GM21526 (cell line): Measurements from ENCODE around the gene PCGF3.
"Not testable (repeated sequence)": the region's sequence is repeated elsewhere in the genome, so short reads cannot be mapped to it uniquely, and the experiment has no call there.

Experiments
- ATAC-seq: cut with Tn5 transposase; IDR thresholded peaks from one replicate; pipeline ENCODE4 v1.9.1; 2021; ENCODE audit warnings: moderate library complexity; ENCODE audit not compliant: unreplicated experiment, low FRiP score

The PCGF3 gene

DNA sequence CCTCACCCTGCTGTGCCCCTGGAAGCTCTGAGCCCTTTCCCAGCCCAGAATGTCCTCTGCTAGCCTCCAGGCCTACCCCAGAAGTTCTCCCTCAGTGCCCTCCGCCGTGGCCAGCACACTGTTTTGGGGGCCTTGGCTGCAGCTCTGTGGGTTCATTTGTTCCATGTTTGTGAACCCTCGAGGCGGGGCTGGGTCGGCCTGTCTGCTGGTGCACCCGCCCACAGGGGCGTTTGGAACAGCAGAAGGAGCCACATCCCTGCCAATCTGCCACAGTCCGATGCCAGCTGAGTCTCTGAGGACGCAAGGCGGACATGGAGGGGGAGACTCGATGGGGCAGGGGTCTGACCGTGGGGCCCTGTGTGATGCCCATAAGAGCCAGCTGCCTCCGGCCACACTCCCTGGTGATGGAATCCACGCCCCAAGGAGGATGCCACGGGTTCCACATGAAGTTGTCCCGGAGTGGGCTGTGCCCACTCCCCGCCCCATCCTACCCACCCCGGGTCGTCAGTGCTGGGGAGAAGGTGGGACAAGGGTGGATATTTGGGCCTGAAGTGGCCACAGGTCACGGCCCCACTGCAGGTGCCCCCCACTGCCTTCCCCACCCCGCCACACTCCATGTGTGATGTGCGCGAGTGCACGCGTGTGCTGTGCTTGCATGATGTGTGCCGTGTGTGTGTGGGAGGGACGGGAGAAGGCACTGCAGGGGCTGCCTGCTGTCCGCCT is 38.6 kb upstream of the PCGF3 start:
- no peak for ATAC-seq

DNA sequence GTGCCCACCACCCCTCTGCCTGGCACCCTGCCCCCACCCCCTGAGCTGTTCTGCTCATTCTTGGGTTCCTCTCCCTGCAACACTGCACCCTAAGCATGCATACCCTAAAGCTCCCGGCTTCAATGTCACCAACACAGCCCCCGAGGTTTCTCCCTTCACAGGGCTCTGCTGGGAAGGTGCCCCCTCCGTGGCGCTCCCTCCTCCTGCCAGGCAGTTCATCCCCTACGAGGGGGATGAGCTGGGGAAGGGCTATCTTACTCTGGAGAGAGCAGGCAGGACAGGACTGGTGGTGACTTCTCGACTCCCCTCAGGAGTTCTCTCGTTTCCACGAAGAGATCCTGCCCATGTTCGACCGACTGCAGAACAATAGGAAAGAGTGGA is 38.1 kb upstream of the PCGF3 start:
- ATAC-seq, result no peak

DNA sequence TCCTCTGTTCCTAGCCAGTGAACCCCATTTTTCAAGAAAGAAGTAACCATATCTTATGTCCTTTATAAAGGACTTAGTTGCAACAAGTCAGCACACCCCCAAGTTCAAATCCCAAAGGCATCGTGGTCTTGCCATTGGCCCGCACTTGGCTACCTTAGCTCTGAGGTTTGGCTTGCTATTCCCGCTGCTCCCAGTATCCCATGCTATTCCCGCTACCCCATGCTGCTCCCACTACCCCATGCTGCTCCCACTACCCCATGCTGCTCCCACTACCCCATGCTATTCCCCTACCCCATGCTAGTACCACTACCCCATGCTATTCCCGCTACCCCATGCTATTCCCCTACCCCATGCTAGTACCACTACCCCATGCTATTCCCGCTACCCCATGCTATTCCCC is 37.4 kb upstream of the PCGF3 start:
- ATAC-seq, result not testable (repeated sequence)

DNA sequence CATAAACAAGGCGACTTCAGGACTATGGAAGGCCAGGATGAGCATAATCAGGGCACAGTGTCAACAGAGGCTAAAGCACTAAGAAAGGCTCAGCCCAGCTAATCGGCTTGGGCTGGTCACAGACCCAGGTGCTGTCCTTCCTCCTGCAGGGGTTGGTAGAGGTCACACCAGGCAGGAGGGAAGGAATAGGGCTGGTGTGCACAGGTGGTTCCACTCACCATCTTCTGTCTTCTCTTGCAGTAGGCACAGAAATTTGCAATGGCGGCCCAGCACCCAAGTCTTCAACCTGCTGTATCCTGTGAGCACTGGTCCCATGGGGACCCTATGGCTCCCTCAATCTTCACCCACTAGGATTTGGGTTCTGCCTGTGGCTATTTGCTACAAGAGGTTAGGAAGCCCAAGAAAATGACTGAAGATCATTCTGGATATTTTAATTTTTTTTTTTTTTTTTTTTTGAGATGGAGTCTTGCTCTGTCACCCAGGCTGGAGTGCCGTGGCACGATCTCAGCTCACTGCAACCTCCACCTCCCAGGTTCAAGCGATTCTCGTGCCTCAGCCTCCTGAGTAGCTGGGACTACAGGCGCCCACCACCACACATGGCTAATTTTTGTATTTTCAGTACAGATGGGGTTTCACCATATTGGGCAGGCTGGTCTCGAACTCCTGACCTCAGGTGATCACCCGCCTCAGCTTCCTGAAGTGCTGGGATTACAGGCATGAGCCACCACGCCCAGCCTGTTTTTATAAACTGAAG is 35.6 kb upstream of the PCGF3 start:
- not testable (repeated sequence) for ATAC-seq

DNA sequence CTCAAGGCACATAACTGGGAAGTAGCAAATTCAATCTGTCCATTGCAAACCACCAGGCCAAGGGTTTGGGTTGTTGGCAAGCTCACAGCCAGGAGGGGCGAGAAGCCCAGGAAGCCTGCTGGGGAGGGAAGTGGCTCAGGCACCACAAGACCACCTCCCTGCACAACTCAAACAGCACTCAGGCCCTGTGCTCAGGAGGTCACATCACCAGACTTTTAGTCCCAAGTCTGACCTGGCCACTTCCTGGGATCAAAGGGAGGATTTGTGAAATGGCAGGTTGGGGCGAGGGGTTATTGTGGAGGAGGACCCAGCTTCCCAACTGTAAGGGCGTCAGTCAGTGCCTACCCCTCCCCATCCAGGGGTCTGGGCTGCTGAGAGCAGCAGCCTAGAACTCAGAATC is 33.9 kb upstream of the PCGF3 start:
- no peak for ATAC-seq

DNA sequence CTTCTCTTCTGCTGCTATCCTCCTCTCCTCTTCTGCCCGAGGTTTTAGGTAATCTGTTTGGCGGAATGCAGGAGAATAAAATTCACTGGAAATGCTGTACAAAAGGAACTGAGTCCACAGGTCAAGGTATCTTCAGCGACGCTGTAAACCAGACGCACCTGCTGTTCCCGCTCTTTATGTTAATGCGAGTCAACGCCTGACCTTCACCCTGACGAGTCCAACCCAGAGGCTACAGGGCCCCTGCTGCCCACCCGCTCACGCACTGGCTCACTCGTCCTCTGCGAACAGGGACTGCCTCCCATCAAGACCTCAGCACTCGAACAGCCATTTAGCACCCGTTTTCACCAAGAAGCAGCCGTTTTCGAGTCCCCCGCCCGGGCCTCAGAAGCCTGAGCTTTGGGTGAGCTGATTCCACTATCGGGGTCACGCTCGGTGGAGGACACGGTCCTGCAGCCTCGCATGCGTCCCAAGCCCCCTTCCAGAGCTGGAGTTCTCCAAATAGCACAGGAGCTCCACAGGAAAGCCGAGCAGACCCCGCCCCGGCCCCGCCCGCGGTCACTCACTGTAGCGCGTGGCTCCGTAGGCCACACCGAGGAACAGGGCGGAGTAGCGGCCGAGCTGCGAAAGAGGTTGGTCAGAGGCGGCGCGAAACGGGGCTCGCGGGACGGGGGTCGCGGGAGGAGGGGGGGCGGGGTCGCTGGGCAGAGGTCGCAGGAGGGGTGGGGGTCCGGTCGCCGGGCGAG is 32.1 kb upstream of the PCGF3 start:
- no peak for ATAC-seq

DNA sequence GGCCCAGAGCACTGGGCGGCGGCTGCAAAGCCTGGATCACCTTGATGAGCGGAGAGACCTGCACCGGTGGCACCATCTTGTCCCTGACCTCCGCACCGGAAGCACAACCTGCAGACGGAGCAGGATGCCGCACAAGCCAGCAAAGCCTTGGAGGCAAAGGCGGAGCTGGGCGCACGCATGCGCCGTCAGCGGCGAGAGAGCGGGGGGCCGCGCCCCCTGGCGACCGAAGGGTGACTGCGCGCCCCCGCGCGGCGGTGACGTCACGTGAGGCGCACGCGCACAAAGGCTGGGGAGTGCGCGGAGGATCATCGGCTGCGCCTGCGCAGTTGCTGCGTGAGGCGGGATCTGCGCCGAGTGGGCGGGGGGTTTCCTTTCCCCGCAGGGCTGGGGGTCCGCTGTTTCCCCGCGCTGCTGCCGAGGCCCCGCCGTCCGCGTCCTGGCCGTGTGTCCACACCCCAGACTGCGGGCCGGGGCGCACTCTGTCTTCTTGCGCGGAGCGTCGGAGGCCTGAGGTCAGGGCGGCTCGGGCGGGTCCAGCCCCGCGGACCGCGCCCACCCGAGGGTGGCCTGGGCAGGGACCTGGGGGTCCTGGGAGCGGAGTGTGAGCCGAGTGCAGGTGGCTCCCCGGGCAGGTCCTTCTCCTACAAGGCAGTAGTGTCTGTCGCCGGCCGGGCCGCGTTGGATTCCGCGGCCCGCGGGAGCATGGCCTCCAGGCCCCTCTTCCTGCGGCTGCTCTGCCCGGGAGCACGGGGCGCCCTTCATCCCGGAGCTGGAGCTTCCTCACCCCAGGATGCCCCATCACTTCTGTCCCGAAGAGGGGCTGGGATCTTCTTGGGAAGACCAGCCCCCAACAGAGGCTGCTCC is 31.2 kb upstream of the PCGF3 start, which contains the start of the genes ATP5ME and MYL5:
Gene ATP5ME (minus strand): TSS at position 105 of the 864 bp plus-strand sequence. CDS start 29 bp downstream, at position 76.
Gene MYL5 (plus strand): TSS at position 371 of the 864 bp plus-strand sequence. CDS start 3,485 bp downstream, outside the sequence.
- ATAC-seq, result peak; percentile 63

DNA sequence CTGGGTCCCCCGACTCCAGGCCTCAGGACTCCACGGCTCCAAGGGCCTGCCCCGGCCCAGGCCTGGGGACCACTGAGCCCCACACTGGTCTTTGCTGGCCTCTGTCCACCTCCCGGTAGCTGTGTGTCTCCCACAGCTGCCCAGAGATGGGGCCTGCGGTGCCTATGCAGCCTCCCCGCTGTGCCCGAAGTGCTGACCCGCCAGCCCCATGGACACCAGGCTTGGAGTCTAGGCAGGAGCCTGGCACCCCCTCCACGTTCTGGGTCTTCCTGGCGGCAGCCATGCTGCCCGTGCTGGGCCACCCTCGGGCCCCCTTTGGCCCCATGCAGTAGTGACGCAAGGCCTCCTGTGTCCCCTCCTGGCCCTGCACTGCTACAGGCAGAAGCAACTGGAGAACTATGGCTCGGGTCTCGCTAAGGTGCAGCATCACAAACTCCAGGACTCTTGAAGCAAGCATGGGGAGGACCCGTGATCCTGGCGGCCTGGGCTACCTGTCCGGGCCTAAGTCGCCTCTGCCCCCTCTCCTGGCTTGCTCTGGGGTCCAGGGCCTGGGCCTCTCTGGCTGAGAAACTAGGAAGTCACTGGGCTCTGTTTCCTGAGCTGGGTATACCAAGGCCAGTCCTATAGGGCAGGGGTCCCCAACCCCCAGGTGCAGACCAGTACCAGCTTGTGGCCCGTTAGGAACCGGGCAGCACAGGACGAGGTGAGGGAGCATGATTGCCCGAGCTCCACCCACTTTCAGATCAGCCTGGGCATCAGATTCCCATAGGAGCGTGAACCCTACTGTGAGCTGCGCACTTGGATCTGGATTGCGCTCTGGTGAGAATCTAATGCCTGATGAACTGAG is 30.4 kb upstream of the PCGF3 start:
- no peak for ATAC-seq

DNA sequence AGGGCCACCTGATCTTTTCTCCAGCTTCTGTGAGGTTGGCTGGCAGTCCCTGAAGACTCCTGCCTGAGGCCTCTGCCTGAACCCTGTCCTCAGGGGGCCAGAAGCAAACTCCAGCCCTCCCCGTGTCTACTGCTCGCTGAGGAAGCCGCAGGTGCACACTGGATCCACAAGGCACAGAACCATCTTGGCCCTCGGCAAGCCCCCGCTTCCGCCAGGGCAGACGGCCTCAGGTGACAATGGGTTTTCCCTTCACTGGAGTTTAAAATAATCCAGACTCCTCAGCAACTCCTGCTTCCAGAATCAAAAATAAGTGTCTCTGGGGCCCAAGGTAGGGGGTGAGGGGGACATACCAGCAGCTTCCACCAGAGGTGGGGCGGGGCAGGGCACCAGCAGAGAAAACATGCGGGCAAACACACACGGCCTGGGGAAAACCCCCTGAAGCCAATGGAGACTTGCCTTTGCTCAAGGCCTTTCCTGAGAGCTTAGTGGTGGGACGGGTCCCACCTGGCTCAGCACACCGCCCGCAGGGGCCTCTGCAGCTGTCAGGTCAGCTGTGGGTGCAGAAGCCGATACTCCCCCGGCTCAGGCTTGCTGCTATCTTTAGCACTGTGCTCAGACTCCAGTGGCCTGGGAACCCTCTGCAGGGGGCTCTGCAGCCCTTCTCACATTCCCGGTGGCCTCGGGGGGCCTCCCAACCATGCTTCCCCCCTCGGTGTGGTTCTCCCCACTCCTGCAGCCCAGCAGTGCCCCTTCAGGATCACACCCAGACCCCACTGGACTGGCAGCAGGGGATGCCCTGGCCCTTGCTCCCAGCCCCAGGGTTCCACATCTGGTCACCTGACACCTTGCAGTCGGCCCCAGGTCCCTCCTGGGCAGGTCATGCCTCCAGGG is 29.4 kb upstream of the PCGF3 start:
- ATAC-seq, result peak; percentile 29

DNA sequence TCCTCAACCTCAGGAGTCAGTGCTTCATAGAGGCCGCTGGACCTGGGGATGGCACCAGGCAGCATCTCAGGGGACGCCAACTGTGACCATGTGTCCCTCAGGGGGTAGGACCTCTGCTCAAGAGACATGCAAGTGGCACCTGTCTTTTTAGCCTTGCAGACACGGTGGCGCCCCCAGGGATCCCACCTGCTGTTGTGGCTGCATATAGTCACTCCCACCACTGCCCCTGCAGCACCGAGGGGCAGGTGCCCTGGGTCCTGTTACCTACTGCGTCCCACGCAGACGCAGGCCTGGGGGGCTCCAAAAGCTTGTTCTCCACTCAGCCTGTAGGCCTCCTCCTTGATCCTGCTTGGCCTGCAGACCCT is 28.8 kb upstream of the PCGF3 start:
- no peak for ATAC-seq

DNA sequence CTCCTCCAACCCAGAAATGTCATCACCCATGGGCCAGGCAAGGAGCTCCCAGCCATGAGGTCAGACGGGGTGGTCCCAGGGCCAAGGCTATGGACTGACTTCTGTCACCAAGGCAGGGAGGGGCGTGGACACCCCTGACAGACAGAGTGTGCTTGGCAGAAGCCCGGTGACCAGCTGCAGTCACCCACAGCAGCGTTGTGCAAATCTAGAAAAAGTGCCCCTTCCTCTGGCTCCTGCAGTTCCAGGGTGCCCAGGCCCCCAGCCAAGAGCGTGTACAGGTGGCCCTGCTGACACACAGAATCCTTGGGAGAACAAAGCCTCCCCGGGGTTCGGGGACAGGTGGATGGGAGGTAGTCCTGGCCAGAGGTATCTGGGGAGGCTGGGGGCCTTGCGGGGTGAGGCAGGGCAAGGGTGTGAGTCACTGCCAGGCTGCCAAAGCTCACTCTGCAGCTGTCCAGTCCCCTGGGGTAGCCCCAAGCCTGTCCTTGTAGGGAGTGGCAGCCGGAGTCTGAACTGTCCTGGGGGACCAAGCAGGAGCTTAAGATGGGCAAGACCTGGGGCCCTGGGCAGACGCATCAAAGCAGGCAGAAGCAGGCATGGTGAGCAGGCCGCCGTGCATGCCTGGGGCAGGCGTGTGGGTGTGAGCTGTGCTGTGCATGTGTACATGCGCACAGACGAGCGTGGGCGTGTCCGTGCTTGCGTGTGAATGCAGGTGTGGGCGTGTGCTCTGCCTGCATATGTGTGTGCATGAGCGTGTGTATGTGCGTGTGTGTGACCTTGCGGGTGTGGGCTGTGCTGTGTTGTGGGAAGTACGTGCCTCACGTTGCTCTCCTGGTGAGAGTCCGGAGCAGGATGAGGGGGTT is 28.0 kb upstream of the PCGF3 start:
- no peak for ATAC-seq

DNA sequence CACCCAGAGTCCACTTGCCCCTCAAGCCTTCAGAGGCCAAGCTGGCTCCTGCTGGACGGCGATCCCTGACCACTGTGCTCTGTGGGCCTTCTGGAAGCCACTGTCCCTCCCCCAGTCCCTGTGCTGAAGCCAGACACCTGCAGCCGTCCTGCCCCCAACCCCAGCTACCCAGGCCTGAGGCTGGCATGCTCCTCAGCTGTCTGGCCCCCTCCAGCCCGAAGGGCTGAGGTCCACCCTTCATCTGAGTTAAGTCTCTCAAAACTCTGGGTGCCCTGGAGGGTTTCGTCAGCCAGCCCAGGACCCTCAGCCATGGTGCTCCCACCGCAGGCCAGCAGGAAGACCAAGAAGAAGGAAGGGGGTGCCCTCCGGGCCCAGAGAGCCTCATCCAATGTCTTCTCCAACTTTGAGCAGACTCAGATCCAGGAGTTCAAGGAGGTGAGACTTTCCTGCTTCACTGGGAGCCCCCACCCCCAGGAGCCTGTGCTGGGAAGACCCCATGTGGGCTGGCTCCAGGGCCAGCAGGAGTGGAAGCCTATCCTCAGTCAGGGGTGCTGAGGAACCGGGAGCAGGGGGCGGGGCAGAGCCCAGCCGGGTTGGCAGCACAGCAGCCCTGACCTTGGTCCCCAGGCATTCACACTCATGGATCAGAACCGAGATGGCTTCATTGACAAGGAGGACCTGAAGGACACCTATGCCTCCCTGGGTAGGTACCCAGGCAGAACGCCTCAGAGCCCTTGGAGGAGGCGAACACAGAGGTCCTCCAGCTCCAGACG is 27.1 kb upstream of the PCGF3 start:
- no peak for ATAC-seq

DNA sequence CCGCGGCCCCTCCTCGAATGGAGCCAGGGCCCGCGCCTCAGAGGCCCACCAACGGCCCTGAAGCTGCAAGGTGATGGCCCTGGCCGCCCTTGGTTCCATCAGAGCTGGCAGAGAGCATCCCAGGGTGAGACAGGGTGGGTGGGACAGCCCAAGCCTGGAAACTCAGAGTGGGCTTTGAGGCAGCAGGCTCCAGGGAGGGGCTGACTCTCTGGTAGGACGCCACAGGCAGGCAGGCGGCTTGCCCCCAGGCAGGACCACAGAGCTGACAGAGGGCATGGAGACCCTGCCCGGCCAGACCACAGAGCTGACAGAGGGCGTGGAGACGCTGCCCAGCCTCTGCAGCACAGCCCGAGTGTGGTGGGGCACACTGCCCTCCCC is 26.5 kb upstream of the PCGF3 start:
- ATAC-seq, result no peak

DNA sequence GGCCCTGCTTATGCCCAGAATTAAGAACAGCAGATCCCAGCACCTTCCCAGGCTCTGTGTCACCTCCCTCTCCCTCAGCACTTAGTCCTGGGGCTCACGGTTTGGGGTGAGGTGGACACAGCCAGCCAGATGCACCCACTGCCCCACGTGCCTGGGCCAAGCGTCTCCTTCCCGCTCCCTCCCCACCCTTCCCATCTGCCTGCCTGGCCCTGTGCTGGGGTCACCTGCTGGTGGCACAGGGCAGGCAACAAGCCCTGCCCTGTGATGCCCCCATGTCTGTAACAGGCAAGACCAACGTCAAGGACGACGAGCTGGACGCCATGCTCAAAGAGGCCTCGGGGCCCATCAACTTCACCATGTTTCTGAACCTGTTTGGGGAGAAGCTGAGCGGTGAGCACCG is 26.0 kb upstream of the PCGF3 start:
- no peak for ATAC-seq

DNA sequence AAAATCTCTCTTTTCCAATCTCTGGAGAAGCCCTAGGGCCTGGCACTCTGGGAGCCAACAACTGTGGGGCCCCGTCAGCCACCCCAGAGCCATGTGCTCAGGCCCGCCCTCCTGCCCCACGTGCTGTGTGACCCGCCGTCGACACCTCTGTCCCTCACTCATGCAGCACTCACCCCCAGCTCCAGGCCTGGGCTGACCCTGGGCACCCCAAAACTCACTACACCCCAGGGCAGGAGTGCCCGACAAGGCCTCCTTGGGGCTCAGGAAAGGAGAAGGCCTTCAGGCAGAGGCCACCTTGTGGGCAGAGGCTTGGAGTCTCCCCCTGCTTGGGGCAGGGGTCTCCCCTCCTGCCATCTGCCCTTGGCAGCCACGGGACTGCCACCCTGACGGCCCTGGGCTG is 25.5 kb upstream of the PCGF3 start:
- no peak for ATAC-seq

DNA sequence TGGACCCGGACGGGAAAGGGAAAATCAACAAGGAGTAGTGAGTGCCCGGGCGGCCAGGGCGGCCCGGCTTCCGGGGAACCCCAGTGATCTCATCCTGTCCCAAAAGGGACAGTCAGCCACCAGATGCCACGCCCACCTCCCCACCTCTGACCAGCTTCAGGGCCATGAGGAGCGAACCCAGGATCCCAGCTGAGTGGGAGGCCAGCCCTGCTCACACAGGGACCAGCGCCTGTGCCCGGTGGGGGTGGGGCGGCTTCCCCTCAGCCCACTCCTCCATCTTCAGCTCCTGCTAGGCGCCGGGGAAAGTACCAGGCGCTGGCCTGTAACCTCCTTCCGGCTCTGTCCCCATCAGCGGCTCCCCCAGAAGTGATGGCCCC is 25.1 kb upstream of the PCGF3 start:
- ATAC-seq, result no peak
